Suprapubic skin (tissue), 4 donors: ENCODE data around the gene NCLN. TPM values are rescaled to one million over a fixed set of nuclear protein-coding genes. Genes with fewer than 3 reads are reported as not detected.
"Not testable (repeated sequence)": the region's sequence is repeated elsewhere in the genome, so short reads cannot be mapped to it uniquely, and the experiment has no call there.

Experiments
- DNase-seq, 2 donors: peaks; one replicate each; pipeline ENCODE4 v3.0.0-alpha.2; 2019; ENCODE audit warnings: low spot score in 2 of 2
- H3K27ac ChIP-seq: fragments of 200-600 bp; sonication (generic); one replicate; pipeline ENCODE4 v1.5.1; 2019
- H3K27me3 ChIP-seq: fragments of 200-600 bp; sonication (generic); one replicate; pipeline ENCODE4 v1.5.1; 2019
- H3K36me3 ChIP-seq: fragments of 200-600 bp; sonication (generic); one replicate; pipeline ENCODE4 v1.5.1; 2019
- H3K4me1 ChIP-seq: fragments of 200-600 bp; sonication (generic); one replicate; pipeline ENCODE4 v1.5.1; 2019
- H3K4me3 ChIP-seq: fragments of 200-600 bp; sonication (generic); one replicate; pipeline ENCODE4 v1.5.1; 2019; ENCODE audit warnings: mild to moderate bottlenecking
- H3K9me3 ChIP-seq: fragments of 200-600 bp; sonication (generic); one replicate; pipeline ENCODE4 v1.5.1; 2019
- EP300 ChIP-seq: sonication (generic); formaldehyde crosslinking; IDR thresholded peaks from one replicate; pipeline ENCODE4 v1.6.1; 2017; ENCODE audit warnings: antibody characterized with exemption
- POLR2A ChIP-seq, 2 donors: fragments of 450-650 bp; IDR thresholded peaks; one replicate each; pipeline ENCODE4 v1.6.1; 2017; ENCODE audit warnings: antibody characterized with exemption in 2 of 2, mild to moderate bottlenecking in 2 of 2, moderate library complexity in 2 of 2
- POLR2AphosphoS5 ChIP-seq, 3 donors: sonication (generic); formaldehyde crosslinking; IDR thresholded peaks; one replicate each; pipeline ENCODE4 v1.6.1; 2017; ENCODE audit warnings: antibody characterized with exemption in 3 of 3
- whole genome bisulfite sequencing: methylation state at CpG from one replicate; pipeline ENCODE4 v1.1.5; 2018; 5-methylcytosine and 5-hydroxymethylcytosine counted together
- total RNA-seq, 4 donors: library from RNA; depleted of rRNA; stranded (reverse); fragments of >200 nt; gene quantifications; one replicate each; pipeline ENCODE4 v1.1.0, GENCODE V29; 2016
- TF ChIP-seq, protein P1 (sequence below), 2 donors: fragments of 200-600 bp in 1 of 2; fragments of 450-650 bp in 1 of 2; sonication (generic) in 1 of 2; IDR thresholded peaks; one replicate each; pipeline ENCODE4 v1.5.1; 2016 to 2019; ENCODE audit warnings: antibody characterized with exemption in 2 of 2, mild to moderate bottlenecking in 1 of 2, moderate library complexity in 1 of 2

Gene NCLN
- total RNA-seq, 4 donors from 2014 or later, result 31.1 to 66.7 (median 35.0) TPM

GRCh38 chr19:3188627-3189596 lies 3.2 kb downstream of the NCLN start:
- peaks cover 9% of the 10 kb centered on the region for H3K36me3 ChIP-seq
- H3K27ac ChIP-seq, result no peak overlapping the region
- H3K9me3 ChIP-seq, result no peaks in the 10 kb centered on the region
- H3K27me3 ChIP-seq, result no peaks in the 10 kb centered on the region
- H3K4me1 ChIP-seq, result peaks cover 33% of the 10 kb centered on the region
- TF ChIP-seq, protein P1, sequence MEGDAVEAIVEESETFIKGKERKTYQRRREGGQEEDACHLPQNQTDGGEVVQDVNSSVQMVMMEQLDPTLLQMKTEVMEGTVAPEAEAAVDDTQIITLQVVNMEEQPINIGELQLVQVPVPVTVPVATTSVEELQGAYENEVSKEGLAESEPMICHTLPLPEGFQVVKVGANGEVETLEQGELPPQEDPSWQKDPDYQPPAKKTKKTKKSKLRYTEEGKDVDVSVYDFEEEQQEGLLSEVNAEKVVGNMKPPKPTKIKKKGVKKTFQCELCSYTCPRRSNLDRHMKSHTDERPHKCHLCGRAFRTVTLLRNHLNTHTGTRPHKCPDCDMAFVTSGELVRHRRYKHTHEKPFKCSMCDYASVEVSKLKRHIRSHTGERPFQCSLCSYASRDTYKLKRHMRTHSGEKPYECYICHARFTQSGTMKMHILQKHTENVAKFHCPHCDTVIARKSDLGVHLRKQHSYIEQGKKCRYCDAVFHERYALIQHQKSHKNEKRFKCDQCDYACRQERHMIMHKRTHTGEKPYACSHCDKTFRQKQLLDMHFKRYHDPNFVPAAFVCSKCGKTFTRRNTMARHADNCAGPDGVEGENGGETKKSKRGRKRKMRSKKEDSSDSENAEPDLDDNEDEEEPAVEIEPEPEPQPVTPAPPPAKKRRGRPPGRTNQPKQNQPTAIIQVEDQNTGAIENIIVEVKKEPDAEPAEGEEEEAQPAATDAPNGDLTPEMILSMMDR (IDR thresholded peaks at IDR 0.05), result no peak
- TF ChIP-seq POLR2AphosphoS5 (IDR thresholded peaks at IDR 0.05) (no peak), POLR2A (IDR thresholded peaks at IDR 0.05) (no peak), EP300 (no peak)
- H3K4me3 ChIP-seq, result no peak overlapping the region
- no peak for DNase-seq
- WGBS, result 94% methylated on average over 33 of the region's 35 CpGs

- H3K27ac ChIP-seq, result no peak overlapping the region
- WGBS, result 81% methylated on average over 22 of the region's 28 CpGs
- H3K27me3 ChIP-seq, result no peaks in the 10 kb centered on the region
Measured at GRCh38 chr19:3189702-3190469, 4.2 kb downstream of the NCLN start.

GRCh38 chr19:3190470-3190770 lies 4.7 kb downstream of the NCLN start:
- Histone ChIP-seq H3K36me3 (peaks cover 9% of the 10 kb centered on the region), H3K4me3 (no peak overlapping the region), H3K27me3 (no peaks in the 10 kb centered on the region), H3K4me1 (peaks cover 28% of the 10 kb centered on the region), H3K27ac (no peak overlapping the region), H3K9me3 (no peaks in the 10 kb centered on the region)
- 93% methylated on average over 6 of the region's 18 CpGs for WGBS
- DNase-seq, result no peak
- no peak for TF ChIP-seq POLR2A (IDR thresholded peaks at IDR 0.05)

More at GRCh38 chr19:3189702-3190469, 4.2 kb downstream of the NCLN start:
- Histone ChIP-seq H3K9me3 (no peaks in the 10 kb centered on the region), H3K4me3 (no peak overlapping the region), H3K4me1 (peaks cover 32% of the 10 kb centered on the region), H3K36me3 (peaks cover 9% of the 10 kb centered on the region)
- TF ChIP-seq EP300 (no peak), POLR2AphosphoS5 (IDR thresholded peaks at IDR 0.05) (no peak), POLR2A (IDR thresholded peaks at IDR 0.05) (no peak)
- TF ChIP-seq, protein P1 (IDR thresholded peaks at IDR 0.05), result no peak
- DNase-seq, result no peak

GRCh38 chr19:3190921-3191805 lies 5.4 kb downstream of the NCLN start:
- Histone ChIP-seq H3K27ac (no peak overlapping the region), H3K9me3 (no peaks in the 10 kb centered on the region), H3K4me1 (peaks cover 27% of the 10 kb centered on the region), H3K4me3 (no peak overlapping the region), H3K27me3 (no peaks in the 10 kb centered on the region), H3K36me3 (peaks cover 9% of the 10 kb centered on the region)
- TF ChIP-seq EP300, result no peak
- TF ChIP-seq, protein P1 (IDR thresholded peaks at IDR 0.05), result no peak
- TF ChIP-seq POLR2A (IDR thresholded peaks at IDR 0.05), result no peak
- TF ChIP-seq POLR2AphosphoS5 (IDR thresholded peaks at IDR 0.05), result no peak
- DNase-seq, result peak in 1 of 2 donors; percentile 53
- WGBS, result 90% methylated on average over 46 of the region's 46 CpGs

- WGBS, result 93% methylated on average over 12 of the region's 12 CpGs
- not testable (repeated sequence) for H3K27me3 ChIP-seq, H3K36me3 ChIP-seq, H3K9me3 ChIP-seq, H3K27ac ChIP-seq, H3K4me3 ChIP-seq
- peaks cover 21% of the 10 kb centered on the region for H3K4me1 ChIP-seq
- peak in 1 of 2 donors; percentile 51 for DNase-seq
Measured at GRCh38 chr19:3191806-3192104, 6.0 kb downstream of the NCLN start.
